IPS DF 4.7 (cell line): Measurements from ENCODE around the gene GDA.

Experiments used
- DNase-seq: peaks from one replicate; pipeline ENCODE4 v3.0.0-alpha.2; 2013; ENCODE audit warnings: low spot score; ENCODE audit errors: extremely low read depth

GDA gene

GRCh38 chr9:72149231-72149975 lies at the start of gene GDA:
TSS of gene GDA (plus strand) at chr9:72149440. CDS start at chr9:72149560, 120 bp downstream.
- DNase-seq, result no peak

GRCh38 chr9:72102520-72102919 lies 46.7 kb upstream of the GDA start:
- DNase-seq, result no peak

- DNase-seq, result no peak
These were observed 36.2 kb upstream of the GDA start for GRCh38 chr9:72113056-72113455.

- DNase-seq, result no peak
These were observed 29.4 kb upstream of the GDA start for GRCh38 chr9:72119853-72120252.

- DNase-seq, result no peak
These were observed 24.3 kb upstream of the GDA start for GRCh38 chr9:72124947-72125346.

- no peak for DNase-seq
These were observed 21.5 kb upstream of the GDA start for GRCh38 chr9:72127753-72128152.

GRCh38 chr9:72128526-72128925 lies 20.7 kb upstream of the GDA start:
- no peak for DNase-seq

- DNase-seq, result no peak
These were observed 19.7 kb upstream of the GDA start for GRCh38 chr9:72129271-72130156.

- no peak for DNase-seq
These were observed 18.9 kb upstream of the GDA start for GRCh38 chr9:72130321-72130720.

GRCh38 chr9:72131206-72131605 lies 18.0 kb upstream of the GDA start:
- no peak for DNase-seq

GRCh38 chr9:72132052-72132451 lies 17.2 kb upstream of the GDA start:
- DNase-seq, result no peak

GRCh38 chr9:72133365-72134035 lies 15.7 kb upstream of the GDA start:
- DNase-seq, result no peak

- DNase-seq, result no peak
These were observed 14.4 kb upstream of the GDA start for GRCh38 chr9:72134801-72135200.

- DNase-seq, result no peak
These were observed 11.4 kb upstream of the GDA start for GRCh38 chr9:72137697-72138365.

GRCh38 chr9:72139226-72139625 lies 10.0 kb upstream of the GDA start:
- DNase-seq, result no peak

- DNase-seq, result no peak
These were observed 8.7 kb upstream of the GDA start for GRCh38 chr9:72140586-72140985.

GRCh38 chr9:72141484-72141883 lies 7.8 kb upstream of the GDA start:
- DNase-seq, result no peak

GRCh38 chr9:72144756-72145492 lies 4.3 kb upstream of the GDA start:
- DNase-seq, result no peak

GRCh38 chr9:72145733-72146505 lies 3.3 kb upstream of the GDA start:
- no peak for DNase-seq

GRCh38 chr9:72147676-72148075 lies 1.6 kb upstream of the GDA start:
- DNase-seq, result no peak
